ENCODE results near the gene DDOST.

DDOST gene

DNA sequence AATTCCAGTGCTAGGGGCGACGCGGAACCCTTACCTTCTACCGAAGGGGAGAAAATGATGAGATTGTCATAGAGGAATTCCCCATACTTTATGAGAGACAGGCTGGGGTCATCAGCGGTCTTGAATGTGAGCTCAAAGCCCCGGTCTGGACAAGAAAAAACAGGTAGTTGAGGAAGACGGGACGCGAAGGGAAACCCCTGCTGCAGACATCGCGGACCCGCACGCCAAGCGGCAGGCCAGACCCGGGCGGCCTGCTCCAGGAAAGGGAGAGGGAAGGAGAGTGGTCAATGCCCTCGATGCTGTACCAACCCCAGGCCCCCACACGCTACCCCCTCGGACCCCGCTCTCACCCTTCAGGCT is 342 bp downstream of the DDOST start:
- DNase-seq (ENCODE audit: low read depth, low spot score), result no peak

DNA sequence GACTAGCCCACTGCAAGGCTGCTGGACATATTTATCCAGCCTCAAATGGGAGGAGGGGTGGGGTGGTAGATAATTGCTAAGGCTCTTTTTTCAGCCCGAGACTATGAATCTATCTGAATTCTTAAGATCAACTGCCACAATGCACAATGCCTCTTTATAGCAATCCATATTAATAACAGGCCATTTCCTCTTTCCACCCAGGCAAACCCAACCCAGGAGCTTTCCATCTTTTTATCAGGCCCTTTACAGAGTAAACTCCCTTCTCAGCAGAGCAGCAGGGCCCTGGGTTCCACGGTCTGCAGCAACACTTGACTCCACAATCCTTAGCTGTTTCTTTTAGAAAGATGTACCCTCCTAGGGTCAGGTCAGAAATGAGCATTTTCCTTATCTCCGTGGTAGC is 806 bp downstream of the DDOST start:
- no peak for DNase-seq (ENCODE audit: low read depth, low spot score)

GRCh38 chr1:20658166-20658915 is 2.8 kb downstream of the DDOST start:
- DNase-seq (ENCODE audit: low read depth, low spot score), result no peak

DNA sequence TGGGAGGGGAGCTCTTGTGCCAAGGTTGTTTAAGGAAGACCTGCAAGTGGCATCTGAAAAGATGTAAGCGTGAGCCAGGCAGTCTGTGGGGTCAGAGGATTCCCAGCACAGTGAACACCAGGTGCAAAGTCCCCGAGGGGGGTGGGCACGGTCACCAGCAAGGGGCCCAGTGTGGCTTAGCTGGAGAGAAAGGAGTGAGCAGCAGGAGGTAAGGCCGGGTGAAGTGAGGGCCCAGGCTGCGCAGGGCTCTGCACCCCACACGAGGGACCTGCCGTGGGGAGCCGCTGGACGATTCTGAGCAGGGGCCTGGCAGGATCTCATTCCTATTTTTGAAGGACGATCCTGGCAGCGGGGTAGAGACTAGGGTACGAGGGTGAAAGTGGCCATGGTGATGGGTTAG is 4.1 kb downstream of the DDOST start:
- no peak for DNase-seq (ENCODE audit: low read depth, low spot score)

DNA sequence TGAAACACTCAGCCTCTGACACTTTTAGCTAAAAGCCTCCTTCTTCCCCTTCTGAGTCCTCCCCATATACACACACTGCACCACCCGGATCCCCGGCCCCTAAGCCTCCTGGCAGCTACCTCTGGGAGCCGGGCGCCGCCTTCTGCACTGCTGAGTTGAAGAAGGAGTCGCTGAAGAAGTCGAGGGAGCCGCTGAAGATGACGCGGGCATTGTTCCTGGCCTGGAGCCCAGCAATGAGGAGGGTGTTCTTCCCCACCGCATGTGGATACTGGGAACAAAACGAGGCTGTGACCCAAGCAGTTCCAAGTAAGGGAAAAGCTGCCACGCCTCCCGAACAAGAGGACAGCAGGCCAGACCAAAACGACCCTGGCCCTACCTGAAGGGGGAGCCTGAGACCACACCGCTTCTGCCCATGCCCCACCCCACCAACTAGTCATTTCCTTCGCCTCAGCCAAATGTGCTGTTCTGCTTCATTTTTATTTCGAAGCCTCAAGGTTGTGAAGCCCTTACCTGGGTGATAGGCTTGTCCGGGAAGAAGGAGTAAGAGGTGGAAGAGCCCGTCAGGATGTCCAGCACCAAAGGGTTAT is 7.0 kb downstream of the DDOST start:
- DNase-seq (ENCODE audit: low read depth, low spot score), result no peak

- DNase-seq (ENCODE audit: low read depth, low spot score), result no peak
Measured at GRCh38 chr1:20652300-20652699, 8.9 kb downstream of the DDOST start.

GRCh38 chr1:20648946-20649345 is 12.2 kb downstream of the DDOST start:
- no peak for DNase-seq (ENCODE audit: low read depth, low spot score)

DNA sequence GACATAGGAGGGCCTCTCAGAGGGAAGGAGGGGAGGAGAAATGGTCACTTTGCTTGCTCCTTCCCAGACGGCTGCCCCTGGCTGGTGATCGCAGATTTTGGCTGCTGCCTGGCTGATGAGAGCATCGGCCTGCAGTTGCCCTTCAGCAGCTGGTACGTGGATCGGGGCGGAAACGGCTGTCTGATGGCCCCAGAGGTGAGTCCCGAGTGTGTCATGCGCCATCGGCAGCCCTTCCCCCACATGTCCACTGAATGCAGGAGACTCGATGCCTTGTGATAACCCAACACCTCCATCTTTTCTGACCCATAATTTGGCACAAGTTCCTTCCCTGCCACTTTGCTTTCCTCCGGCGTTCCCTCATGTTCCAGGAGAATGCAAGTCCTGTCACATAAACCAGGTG is 12.7 kb downstream of the DDOST start:
- DNase-seq (ENCODE audit: low read depth, low spot score), result no peak

DNA sequence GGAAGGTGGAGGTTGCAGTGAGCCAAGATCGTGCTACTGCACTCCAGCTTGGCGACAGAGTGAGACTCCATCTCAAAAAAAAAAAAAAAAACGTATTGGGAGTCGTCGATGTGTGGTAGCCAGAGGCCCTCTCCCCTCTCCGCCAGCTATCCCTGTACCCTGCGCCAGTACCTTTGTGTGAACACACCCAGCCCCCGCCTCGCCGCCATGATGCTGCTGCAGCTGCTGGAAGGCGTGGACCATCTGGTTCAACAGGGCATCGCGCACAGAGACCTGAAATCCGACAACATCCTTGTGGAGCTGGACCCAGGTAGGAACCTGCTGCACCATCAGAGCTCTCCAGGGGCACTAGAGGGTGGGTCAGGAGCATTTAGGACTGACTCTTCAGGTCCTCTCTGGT is 15.8 kb downstream of the DDOST start:
- no peak for DNase-seq (ENCODE audit: low read depth, low spot score)

DNA sequence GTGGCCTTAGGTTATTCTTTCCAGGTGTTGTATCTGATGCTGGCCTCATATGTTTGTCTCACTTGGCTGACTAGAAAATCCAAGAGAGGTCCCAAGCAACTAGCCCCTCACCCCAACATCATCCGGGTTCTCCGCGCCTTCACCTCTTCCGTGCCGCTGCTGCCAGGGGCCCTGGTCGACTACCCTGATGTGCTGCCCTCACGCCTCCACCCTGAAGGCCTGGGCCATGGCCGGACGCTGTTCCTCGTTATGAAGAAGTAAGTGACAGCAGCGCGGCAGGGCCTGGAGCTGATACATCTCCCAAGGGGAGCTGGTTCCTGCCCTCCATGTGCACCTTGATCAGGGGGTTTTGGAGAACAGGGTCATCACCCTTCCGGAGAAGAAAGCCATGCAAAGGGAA is 16.8 kb downstream of the DDOST start:
- no peak for DNase-seq (ENCODE audit: low read depth, low spot score)

DNA sequence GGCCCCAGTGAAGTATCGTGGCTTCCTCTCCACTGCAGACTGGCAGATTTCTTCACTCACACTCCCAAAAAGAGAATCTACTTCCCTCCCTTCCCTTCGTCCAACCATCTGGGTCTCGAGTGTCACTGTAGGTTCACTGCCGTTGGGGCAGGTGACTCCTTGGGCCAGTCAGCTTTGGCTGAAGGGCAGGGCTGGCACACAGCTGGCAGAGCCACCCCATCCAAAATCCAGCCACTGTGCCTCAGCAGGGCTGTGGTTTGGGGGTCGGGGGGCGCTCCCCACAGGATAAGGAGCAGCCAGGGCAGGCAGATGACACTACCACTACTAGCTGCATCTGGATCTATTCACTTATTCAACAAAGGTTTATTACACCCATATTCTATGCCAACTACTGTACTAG is 18.1 kb downstream of the DDOST start:
- no peak for DNase-seq (ENCODE audit: low read depth, low spot score)

DNA sequence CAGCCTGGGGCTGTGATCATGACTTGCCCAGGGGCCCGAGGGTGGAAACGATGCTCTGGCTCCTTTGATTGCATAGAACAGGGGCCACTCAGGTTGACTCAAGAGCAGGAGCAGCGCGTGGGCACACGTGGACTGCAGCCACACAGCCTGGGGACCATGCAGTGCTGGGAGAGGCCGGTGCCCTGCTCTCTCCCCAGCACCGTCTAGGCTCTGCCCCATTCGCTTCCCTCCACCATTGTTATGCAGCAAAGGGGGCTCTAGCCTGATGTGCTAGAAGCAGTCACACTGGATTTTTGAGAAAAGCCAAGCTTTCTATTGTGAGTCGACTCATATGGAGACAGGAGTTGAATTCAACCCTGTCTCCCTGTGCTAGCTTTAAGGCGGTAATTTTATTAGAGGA is 19.2 kb downstream of the DDOST start:
- DNase-seq (ENCODE audit: low read depth, low spot score), result no peak

DNA sequence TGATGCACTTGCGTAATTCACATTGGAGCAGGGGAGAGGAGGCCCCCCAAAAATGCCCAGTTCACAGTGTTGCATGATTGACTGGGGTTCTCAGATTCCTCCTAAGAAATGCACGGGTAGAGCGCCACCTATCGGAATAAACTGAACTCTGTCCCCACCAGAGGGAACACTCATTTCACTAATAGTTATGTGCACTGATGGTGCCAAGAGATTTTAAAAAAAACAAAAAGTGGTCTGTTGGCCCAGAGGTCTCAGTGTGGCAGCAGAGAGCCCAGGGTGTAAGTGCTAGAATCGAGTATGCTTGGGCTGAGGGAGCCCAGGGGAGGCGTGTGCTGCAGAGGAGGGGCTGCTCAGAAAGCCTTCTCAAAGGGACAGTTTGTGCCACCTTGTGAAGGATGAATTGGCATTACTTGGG is 21.0 kb downstream of the DDOST start:
- DNase-seq (ENCODE audit: low read depth, low spot score), result no peak

GRCh38 chr1:20636785-20637347 is 24.3 kb downstream of the DDOST start:
- no peak for DNase-seq (ENCODE audit: low read depth, low spot score)

- no peak for DNase-seq (ENCODE audit: low read depth, low spot score)
Measured at GRCh38 chr1:20634594-20635084, 26.5 kb downstream of the DDOST start.

- DNase-seq (ENCODE audit: low read depth, low spot score), result no peak
Measured at GRCh38 chr1:20634065-20634593, 27.0 kb downstream of the DDOST start.

DNA sequence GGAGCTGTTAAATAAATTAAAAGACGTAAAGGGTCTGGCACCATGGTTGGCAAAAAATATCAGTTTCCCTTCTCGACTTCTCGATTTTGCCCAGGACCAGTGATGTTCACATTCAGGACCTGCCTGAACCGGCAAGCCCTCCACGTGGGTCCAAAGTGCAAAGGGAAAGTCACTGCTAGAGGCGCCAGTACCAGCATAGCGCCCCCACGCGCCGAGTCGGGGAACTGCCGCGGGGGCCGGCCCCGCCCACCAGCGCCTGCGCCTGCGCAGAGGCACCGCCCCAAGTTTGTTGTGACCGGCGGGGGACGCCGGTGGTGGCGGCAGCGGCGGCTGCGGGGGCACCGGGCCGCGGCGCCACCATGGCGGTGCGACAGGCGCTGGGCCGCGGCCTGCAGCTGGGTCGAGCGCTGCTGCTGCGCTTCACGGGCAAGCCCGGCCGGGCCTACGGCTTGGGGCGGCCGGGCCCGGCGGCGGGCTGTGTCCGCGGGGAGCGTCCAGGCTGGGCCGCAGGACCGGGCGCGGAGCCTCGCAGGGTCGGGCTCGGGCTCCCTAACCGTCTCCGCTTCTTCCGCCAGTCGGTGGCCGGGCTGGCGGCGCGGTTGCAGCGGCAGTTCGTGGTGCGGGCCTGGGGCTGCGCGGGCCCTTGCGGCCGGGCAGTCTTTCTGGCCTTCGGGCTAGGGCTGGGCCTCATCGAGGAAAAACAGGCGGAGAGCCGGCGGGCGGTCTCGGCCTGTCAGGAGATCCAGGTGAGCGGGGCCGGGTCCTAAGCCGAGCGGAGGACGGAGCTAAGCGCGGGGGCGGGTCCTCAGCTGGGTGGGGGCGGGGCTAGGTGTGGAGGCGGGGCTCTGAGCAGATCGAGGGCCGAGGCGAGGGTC is 27.7 kb downstream of the DDOST start, which contains the start of gene PINK1:
Gene PINK1 (plus strand): TSS at position 269 of the 875 bp plus-strand sequence. CDS start 91 bp downstream, at position 360.
- DNase-seq (ENCODE audit: low read depth, low spot score), result no peak

DNA sequence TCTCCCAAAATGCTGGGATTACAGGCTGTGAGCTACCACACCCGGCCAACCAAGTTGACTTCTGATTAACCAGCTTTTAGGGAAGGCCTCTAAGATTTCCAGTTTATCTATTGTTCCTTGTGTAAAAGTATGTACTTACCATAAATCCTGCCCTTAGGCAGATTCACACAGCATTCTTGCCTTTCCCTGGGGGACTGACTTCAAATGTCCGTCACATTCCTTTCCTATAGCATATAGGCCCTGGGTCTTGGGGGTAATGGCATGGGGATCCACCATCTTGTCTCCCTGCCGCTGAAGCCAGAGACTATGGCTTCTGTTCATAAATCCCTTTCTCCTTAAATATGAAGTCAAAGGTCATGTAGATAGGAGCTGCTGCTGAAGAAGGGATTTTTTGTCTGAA is 28.8 kb downstream of the DDOST start:
- DNase-seq (ENCODE audit: low read depth, low spot score), result no peak

- no peak for DNase-seq (ENCODE audit: low read depth, low spot score)
Measured at GRCh38 chr1:20630729-20631128, 30.4 kb downstream of the DDOST start.

DNA sequence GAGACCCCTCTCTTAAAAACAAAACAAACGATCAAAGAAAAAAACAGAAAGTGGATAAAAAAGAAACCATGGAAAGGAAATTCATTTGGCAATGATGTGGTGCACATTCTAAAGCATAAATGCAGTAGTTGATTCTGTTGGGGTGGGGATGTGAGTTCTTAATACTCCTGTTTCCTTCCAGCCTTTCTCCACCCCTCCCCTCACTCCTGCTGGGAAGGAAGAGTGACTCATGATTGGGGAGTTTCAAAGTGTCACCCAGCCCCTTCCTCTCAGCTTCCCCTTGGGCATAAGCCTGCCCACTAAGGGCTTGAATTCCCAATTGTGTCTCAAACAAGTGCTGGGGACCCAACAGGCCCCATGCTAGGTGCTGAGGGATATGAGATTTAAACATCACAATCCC is 34.6 kb downstream of the DDOST start:
- DNase-seq (ENCODE audit: low read depth, low spot score), result no peak

DNA sequence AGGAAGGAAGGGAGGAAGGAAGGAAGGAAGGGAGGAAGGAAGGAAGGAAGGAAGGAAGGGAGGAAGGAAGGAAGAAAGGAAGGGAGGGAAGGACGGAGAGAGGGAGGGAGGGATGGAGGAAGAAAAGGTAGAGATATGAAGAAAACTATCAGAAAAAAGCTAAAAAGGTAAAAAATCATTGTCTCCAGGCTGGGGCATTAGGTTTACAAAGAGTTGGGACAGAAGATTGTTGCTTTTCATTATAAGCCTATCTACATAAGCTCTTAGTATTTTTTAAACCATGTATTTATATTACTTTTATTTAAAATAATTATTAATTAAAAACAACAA is 35.1 kb downstream of the DDOST start:
- no peak for DNase-seq (ENCODE audit: low read depth, low spot score)

Measured in iPS DF 19.7 (cell line).